T-helper 1 cell treated with Interleukin-12 subunit alpha and Interleukin-12 subunit beta and Interleukin-4 antibody, amounts not matched to agents 30 ng/mL and 1 ng/mL, for 36 hours (primary cell): ENCODE results near the gene DNAH3. TPM values are rescaled to one million over a fixed set of nuclear protein-coding genes. Genes with fewer than 3 reads are reported as not detected.

ENCODE experiments used
- intact Hi-C: fragments of 100-400 bp; cut with micrococcal nuclease; formaldehyde crosslinking; loops from one replicate; pipeline ENCODE4 v1.15.1; 2024
- total RNA-seq: library from RNA; stranded (reverse); gene quantifications from 2 replicates; pipeline ENCODE4 v1.2.3, GENCODE V29; 2022

Gene DNAH3
- total RNA-seq, 1 donor from 2014 or later: 0.10 TPM

DNA sequence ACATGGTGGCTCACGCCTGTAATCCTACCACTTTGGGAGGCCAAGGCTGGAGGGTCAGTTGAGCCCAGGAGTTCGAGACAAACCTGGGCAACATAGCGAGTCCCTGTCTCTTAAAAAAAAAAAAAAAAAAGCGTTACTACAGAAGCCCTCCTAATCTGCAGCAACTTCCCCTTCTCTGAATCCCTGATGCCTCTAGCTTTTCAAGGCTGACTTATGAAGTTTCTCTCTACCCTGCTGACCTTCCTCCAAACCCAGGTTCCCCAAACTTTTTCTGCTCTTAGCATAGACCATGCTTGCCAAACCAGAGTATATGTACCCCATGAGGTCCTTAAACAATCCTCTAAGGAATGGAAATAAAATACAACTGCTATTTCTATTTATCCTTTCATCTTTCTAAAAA, 233.7 kb downstream of the DNAH3 start:
- intact Hi-C loops: no loop called here

GRCh38 chr16:20916289-20916688, 234.4 kb downstream of the DNAH3 start:
- intact Hi-C loops: no loop called here

DNA sequence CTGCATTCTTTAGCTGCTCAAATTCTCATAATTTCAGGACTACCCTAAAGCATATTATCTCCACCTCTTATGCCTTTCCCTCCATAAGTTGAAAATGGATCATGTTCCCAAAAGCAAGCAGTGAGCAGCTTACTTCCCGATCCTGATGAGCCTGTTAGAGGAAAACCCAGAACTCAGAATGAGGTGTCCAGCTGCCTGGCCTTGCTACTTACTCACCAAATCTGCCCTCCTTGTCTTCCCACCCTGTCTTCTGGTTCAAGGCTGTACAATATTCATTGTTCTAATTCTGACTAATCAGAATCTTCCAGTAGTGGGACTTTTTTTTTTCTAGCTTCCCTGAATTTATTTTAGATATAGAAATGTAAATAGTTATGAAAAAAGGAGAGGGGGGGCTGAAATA, 239.3 kb downstream of the DNAH3 start:
- intact Hi-C loops: loop anchor here (1.0 to 2.0 kb wide), 2 partner anchors 11 to 61 kb away; partner anchors contain the start of genes DCUN1D3 and LYRM1

- intact Hi-C loops: loop anchor here (1.0 to 2.0 kb wide), 2 partner anchors 11 to 60 kb away; partner anchors contain the start of genes DCUN1D3 and LYRM1
Observed at GRCh38 chr16:20910781-20911321, 239.8 kb downstream of the DNAH3 start.

DNA sequence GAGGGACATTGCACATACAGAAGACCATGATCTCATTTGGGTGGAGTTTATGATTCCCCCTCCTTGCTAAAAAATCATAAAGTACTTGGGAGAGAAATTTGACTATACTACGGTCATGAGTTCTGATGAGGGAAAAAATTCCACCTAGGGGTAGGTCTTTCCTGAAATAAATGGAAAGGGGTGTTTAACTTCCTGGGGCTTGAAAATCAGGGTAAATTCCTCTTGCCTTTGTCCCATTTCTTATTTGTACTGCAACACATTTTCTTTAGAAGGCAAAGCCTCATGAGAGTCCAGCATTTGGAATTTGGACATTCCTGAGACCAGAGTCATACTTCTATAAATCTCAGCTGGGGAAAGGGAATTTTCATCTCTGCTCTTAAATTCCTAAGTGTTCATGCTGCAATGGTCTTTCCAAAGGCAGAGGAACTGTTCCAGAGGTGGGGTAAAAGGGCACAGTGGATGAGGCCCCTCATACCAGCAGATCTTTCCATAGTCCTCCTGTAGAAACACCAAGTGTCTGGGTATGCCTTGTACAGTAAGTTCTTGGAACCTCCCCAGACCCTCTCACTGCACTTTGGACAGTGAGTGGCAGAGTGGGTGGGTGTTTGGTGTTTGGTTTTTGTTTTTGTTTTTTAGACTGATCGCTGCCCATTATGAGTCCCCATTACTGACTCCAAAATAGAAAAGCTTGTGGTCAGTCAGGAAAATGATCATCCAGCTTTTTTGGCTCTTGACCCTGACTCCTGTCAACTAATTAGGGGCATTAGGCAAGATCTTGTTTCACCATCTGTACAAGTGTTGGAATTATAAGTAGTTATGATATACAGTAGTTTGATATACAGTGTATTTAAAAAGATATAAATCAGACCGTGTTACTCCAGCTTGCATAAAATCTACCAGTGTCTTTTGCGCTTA, 244.0 kb downstream of the DNAH3 start:
- intact Hi-C loops: loop anchor here (10.0 kb wide), 1 partner anchor 1382 kb away; the partner anchor contains the start of genes CCP110 and GDE1

GRCh38 chr16:20905576-20905975, 245.1 kb downstream of the DNAH3 start:
- intact Hi-C loops: loop anchor here (10.0 kb wide), 1 partner anchor 1381 kb away; the partner anchor contains the start of genes CCP110 and GDE1

- intact Hi-C loops: loop anchor here (5.0 to 10.0 kb wide), 4 partner anchors 98 to 1837 kb away; partner anchors contain the start of genes CCP110, COQ7 and GDE1
Observed at GRCh38 chr16:20904507-20905081, 246.1 kb downstream of the DNAH3 start.

- intact Hi-C loops: loop anchor here (5.0 to 10.0 kb wide), 4 partner anchors 98 to 1837 kb away; partner anchors contain the start of genes CCP110, COQ7 and GDE1
Observed at GRCh38 chr16:20903899-20904506, 246.6 kb downstream of the DNAH3 start.

DNA sequence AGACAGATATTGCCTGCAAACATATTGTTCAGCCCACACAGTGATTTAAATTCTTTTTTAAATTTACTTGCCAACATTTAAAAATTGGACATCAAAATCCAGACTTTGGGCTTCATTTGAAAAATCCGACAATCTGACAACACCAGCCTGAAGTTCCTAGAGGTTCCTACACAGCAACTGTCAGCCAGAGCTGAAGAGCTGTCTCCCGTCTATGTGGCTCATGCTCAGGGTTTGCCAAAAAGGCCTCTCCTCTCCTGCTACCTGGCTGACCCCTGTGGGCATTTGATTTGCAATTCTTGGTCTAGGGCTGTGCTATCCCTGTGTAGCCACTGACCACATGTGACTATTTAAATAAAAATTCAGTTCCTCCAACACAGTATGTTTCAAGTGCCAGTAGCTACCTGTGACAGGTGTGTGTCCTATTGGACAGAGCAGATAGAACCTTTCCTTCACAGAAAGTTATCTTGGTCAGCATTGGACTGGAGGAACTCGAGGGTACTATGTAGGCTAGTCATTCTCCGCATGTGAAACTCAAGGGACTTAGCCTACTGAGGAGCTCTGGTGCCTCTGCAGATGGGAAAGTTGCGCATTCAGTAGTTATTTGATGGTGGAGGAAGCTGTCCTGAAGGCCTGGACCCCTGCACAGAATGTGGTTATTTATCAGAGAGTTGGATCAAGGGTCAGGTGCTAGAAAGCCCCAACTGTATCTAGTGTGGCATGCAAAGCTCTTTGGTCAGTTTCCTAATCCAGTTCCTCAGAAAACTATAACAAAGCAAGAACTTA, 247.3 kb downstream of the DNAH3 start:
- intact Hi-C loops: loop anchor here (5.0 to 10.0 kb wide), 4 partner anchors 99 to 1836 kb away; partner anchors contain the start of genes CCP110, COQ7 and GDE1

GRCh38 chr16:20902426-20902825, 248.2 kb downstream of the DNAH3 start:
- intact Hi-C loops: loop anchor here (5.0 to 10.0 kb wide), 4 partner anchors 100 to 1835 kb away; partner anchors contain the start of genes CCP110, COQ7 and GDE1

DNA sequence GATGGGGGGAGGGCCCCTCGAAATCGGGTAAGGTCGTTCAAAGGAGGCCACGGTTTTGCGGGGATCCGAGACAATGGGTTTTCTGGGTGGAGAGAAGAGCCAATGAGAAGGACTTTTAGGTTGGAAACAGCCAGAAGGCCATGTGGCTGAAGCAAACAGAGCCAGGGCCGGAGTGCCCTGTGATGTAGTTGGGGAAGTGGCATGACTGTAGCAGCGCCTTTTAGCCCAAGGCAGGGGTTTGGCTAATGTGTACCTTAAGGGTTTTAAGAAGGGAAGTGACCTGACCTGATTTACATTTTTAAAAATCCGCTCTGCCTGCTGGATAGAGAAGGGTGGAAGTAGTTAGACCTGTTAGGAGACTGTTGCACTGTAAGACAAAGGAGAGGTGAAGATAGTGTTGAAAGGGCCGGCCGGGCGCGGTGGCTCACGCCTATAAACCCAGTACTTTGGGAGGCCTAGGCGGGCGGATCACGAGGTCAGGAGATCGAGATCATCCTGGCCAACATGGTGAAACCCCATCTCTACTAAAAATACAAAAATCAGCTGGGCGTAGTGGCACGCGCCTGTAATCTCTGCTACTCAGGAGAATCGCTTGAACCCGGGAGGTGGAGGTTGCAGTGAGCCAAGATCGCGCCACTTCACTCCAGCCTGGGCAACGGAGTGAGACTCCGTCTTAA, 249.1 kb downstream of the DNAH3 start:
- intact Hi-C loops: loop anchor here (2.0 to 10.0 kb wide), 5 partner anchors 101 to 1834 kb away; partner anchors contain the start of genes CCP110, COQ7 and GDE1

- intact Hi-C loops: loop anchor here (2.0 to 10.0 kb wide), 5 partner anchors 101 to 1834 kb away; partner anchors contain the start of genes CCP110, COQ7 and GDE1
Observed at GRCh38 chr16:20901068-20901435, 249.6 kb downstream of the DNAH3 start.

- intact Hi-C loops: loop anchor here (1.0 to 10.0 kb wide), 13 partner anchors 11 to 1833 kb away; partner anchors contain the start of genes CCP110, COQ7, ERI2 and GDE1
Observed at GRCh38 chr16:20900299-20901067, 250.2 kb downstream of the DNAH3 start, which contains the start of the genes DCUN1D3 and LYRM1. Gene DCUN1D3, minus strand, starts transcription at chr16:20900358. Its CDS starts 37,820 bp downstream, at chr16:20862538. Gene LYRM1, plus strand, starts transcription at chr16:20900771. Its CDS starts 14,785 bp downstream, at chr16:20915556.

DNA sequence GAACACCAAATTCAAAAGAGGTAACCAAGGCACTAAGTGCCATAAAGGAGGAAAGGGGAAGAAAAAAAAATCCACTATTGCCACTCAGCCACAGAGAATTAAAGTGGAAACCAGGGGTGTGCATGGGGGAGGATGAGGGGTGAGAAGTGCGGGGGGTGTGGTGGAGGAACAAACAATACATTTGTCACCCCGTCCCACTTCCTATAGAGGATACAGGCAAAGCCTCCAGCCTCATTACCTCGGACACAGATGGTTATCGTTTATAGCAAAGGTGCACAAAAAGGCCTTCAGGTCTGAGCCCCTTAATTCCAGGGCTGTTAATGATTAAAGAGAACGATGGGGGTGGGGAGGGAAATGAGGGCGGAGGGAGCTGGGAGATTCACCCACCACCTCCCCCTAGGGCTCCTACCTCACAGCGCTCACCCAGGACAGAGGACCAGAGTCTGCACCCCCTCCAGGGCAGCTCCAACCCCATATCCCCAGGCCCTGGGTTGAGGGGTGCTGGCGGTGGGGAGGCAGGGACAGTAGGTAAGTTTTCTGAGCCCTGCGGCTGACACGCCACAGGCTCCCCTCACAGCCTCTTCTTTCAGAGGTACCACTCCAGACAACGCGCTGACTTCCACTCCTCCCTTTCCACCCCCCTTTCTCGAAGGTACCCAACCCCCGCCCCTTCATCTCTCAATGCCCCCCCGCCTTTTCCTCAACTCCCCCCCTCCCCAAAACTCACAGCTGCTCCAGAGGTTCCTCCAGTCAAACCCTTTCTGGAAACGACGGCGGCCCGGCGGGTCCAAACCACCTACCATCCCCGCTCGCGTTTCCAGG, 251.0 kb downstream of the DNAH3 start:
- intact Hi-C loops: loop anchor here (1.0 to 10.0 kb wide), 13 partner anchors 12 to 1832 kb away; partner anchors contain the start of genes CCP110, COQ7, ERI2 and GDE1

DNA sequence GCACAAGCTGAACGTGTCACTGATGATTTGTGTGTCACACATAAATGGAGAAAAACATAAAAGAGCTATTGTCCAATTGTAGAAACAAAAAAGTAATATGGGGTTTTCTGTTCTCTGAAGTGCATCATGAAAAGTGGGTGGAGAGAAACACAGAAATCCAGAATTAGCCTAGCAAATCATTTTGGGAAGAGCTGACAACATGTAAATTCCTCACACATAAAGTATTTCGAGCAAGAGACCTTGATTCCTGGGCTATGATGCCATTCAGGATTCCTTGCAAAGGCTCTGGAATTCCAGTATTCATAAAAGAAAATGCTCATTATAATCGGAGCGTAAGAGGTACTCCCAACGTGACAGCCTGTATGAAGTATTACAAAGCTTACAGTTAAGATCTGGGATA, 251.6 kb downstream of the DNAH3 start:
- intact Hi-C loops: no loop called here

GRCh38 chr16:20897922-20898321, 252.7 kb downstream of the DNAH3 start:
- intact Hi-C loops: no loop called here

- intact Hi-C loops: no loop called here
Observed at GRCh38 chr16:20897253-20897897, 253.3 kb downstream of the DNAH3 start.
